Skeletal muscle satellite cell (primary cell): Measurements from ENCODE around the gene CST2.
"Not testable (repeated sequence)": the region's sequence is repeated elsewhere in the genome, so short reads cannot be mapped to it uniquely, and the experiment has no call there.

Experiments used
- H3K27me3 ChIP-seq: 2 replicates; pipeline ENCODE4 v1.7.0; 2013; ENCODE audit warnings: low read length; ENCODE audit not compliant: control insufficient read depth, insufficient read depth
- H3K36me3 ChIP-seq: 2 replicates; pipeline ENCODE4 v1.7.0; 2013; ENCODE audit warnings: mild to moderate bottlenecking, control low read depth, low read length; ENCODE audit not compliant: insufficient read depth
- H3K4me1 ChIP-seq: 2 replicates; pipeline ENCODE4 v1.7.0; 2013; ENCODE audit warnings: low read length; ENCODE audit not compliant: control insufficient read depth, insufficient read depth
- H3K4me2 ChIP-seq: 2 replicates; pipeline ENCODE4 v1.7.0; 2013; ENCODE audit warnings: mild to moderate bottlenecking, low read length
- H3K4me3 ChIP-seq: 2 replicates; pipeline ENCODE4 v1.7.0; 2013; ENCODE audit warnings: low read length
- H3K9ac ChIP-seq: 2 replicates; pipeline ENCODE4 v1.7.0; 2013; ENCODE audit warnings: mild to moderate bottlenecking, low read depth, low read length, moderate library complexity
- H3K9me3 ChIP-seq: replicated peaks from 2 replicates; pipeline ENCODE4 v1.7.0; 2013; ENCODE audit warnings: mild to moderate bottlenecking, control low read depth, low read length

CST2 gene

DNA sequence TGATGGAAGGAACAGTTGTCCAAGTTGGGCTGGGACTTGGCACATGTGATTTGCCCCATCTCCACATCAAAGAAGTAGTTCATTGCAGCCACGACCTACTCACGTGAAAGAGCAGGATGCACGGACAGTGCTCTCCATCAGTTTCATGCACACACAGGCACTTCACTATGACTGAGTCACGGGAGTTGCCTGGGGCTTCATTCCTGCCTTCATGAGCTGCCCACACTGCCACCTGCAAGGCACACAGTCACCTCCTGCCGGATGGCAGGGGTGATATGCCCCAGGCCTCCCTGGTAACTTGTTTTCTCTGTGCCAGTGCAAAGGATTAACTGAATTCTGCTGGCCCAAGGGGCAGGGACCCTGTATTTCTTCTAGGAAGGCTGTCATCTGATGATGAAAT is 30.2 kb upstream of the CST2 start:
- Histone ChIP-seq H3K9me3 (no peaks in the 10 kb centered on the region), H3K4me3 (no peak overlapping the region), H3K36me3 (no peaks in the 10 kb centered on the region), H3K4me2 (no peak overlapping the region), H3K4me1 (no peaks in the 10 kb centered on the region), H3K27me3 (no peaks in the 10 kb centered on the region), H3K9ac (no peak overlapping the region)

DNA sequence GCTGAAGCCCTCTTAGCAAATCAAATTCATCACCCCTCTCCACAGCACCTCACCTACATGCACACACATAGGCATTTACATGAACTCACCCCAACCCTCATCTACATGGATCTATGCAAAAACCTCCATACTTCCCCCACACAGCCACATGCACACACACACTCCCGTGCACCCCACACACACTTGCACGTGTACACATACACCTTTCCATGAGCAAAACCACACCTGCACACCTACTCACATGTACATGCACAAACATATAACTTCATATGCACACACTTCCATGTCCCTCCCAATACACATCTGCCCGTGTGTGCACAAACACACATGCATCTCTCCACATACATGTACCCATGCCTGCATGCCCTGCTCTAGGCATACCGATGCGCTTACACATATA is 29.7 kb upstream of the CST2 start:
- Histone ChIP-seq H3K4me3 (no peak overlapping the region), H3K9me3 (no peaks in the 10 kb centered on the region), H3K9ac (no peak overlapping the region), H3K4me2 (no peak overlapping the region), H3K4me1 (no peaks in the 10 kb centered on the region), H3K27me3 (no peaks in the 10 kb centered on the region), H3K36me3 (no peaks in the 10 kb centered on the region)

DNA sequence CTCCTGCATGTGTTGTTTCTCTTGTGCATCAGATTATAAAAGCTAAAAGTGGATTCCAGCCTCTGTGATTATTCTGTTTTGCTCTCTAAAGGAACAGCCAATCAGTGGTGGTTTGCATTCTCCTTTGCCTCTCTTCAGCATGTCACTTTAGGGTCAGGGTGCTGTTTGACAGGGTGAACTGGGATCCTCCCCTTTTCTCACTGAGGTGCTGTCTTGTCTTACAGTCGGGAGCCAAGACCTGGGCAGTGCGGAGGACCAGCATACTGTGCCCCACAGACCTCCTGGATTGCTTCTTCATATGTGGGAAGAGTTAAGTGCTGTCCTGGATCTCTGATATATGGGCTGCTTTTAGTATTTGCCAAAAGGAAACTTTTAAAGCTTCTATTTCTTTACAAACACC is 15.2 kb upstream of the CST2 start:
- Histone ChIP-seq H3K4me3 (no peak overlapping the region), H3K9ac (no peak overlapping the region), H3K4me2 (no peak overlapping the region), H3K36me3 (no peaks in the 10 kb centered on the region), H3K4me1 (no peaks in the 10 kb centered on the region), H3K27me3 (no peaks in the 10 kb centered on the region), H3K9me3 (no peaks in the 10 kb centered on the region)

DNA sequence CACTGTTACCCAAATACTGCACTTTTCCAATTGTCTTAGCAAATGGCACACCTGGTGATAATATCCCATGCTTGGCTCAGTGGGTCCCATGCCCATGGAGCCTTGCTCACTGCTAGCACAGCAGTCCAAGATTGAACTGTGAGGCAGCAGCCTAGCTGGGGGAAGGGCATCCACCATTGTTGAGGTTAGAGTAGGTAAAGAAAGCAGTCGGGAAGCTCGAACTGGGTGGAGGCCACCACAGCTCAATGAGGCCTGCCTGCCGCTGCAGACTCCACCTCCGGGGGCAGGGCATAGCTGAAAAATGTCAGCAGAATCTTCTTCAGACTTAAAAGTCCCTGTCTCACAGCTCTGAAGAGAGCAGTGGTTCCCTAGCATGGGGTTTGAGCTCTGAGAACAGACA is 9.2 kb upstream of the CST2 start:
- H3K4me2 ChIP-seq, result no peak overlapping the region
- no peaks in the 10 kb centered on the region for H3K36me3 ChIP-seq
- H3K9me3 ChIP-seq, result no peaks in the 10 kb centered on the region
- H3K4me3 ChIP-seq, result no peak overlapping the region
- H3K4me1 ChIP-seq, result no peaks in the 10 kb centered on the region
- H3K27me3 ChIP-seq, result no peaks in the 10 kb centered on the region
- no peak overlapping the region for H3K9ac ChIP-seq

DNA sequence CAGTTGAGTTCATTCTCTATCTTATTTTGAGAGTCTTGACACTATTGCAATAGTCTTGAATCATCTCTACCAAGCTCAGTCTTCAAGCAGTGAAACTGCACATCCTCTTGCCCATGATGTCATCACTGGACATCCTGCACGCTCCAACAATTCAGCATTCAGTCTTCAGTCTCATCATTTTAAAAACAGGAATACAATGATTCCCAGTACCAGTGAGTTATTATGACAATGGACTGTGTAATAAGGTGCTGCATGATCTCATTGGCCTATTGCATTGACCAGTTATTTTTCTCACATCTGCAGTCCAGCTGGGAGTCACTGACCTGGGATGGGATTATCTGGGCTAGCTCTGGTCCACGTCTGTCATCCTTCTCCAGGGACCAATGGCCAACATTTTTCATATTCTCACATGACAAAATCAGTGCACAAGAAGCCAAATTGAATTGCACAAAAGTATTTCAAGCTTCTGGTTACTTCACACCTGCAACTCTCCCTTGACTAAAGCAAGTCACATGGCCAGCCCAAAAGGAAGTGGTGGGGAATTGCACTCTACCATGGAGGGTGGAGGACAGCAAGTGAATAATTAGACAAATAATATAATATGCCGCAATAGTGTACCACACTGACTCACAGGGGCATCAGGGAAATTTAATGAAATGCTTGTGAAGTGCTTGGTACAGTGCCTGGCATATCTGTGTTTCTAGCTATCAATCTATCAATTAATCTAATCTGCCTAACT is 6.4 kb upstream of the CST2 start:
- no peak overlapping the region for H3K9ac ChIP-seq
- H3K9me3 ChIP-seq, result no peaks in the 10 kb centered on the region
- H3K36me3 ChIP-seq, result no peaks in the 10 kb centered on the region
- no peaks in the 10 kb centered on the region for H3K4me1 ChIP-seq
- no peaks in the 10 kb centered on the region for H3K27me3 ChIP-seq
- no peak overlapping the region for H3K4me3 ChIP-seq
- no peak overlapping the region for H3K4me2 ChIP-seq

DNA sequence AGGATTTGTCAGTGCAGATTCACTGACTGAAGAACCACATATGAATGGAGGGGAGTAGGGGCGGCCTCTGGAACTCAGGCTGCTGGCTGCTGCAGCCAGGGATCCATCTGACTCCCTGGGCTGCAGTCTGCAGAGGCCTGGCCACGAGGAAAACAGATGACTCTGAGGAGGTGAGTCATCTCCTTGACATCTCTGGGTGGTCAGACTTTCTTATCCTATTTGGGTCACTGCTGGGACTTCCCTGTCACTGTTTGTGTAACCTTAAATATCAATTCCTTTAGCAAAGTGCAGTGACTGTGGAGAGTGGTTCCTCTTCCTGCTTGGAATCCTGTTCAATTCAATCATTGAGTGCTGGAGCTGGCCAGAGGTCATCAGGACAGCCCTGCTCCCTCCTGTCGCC is 5.4 kb upstream of the CST2 start:
- H3K36me3 ChIP-seq, H3K9me3 ChIP-seq, H3K9ac ChIP-seq, H3K27me3 ChIP-seq, H3K4me1 ChIP-seq, H3K4me2 ChIP-seq, H3K4me3 ChIP-seq: not testable (repeated sequence)

DNA sequence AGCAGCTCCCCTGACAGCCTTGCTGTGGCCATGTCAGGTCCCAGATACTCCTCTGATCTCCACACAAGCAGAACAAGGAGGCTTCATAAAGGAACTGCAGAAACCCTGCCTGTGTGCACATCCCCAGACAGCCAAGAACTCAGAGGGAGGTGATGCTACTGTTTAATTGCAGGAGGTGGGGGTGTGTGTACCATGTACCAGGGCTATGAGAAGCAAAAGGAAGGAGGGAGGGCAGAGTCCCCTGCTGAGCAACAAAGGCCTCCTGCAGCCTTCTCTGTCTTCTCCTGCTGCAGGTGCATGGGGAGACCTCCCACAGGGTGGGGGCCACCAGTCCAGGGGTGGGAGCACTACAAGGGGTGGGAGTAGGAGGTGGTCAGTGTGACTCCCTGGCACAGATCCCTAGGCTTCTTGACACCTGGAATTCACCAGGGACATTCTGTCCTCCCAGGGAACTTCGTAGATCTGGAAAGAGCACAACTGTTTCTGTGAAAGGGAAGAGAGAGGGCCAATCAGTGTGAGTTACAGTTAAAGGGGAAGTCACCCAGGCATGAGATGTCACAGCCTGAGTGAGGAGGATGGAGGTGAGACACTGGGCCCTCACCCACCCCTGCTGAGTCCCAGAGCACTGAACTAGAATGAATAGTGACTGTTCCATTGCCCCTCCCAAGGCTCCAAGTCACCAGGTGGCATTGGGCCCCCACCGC is 2.8 kb downstream of the CST2 start:
- Histone ChIP-seq H3K36me3 (no peaks in the 10 kb centered on the region), H3K9me3 (no peaks in the 10 kb centered on the region), H3K4me1 (no peaks in the 10 kb centered on the region), H3K4me3 (no peak overlapping the region), H3K27me3 (no peaks in the 10 kb centered on the region), H3K4me2 (no peak overlapping the region), H3K9ac (no peak overlapping the region)

DNA sequence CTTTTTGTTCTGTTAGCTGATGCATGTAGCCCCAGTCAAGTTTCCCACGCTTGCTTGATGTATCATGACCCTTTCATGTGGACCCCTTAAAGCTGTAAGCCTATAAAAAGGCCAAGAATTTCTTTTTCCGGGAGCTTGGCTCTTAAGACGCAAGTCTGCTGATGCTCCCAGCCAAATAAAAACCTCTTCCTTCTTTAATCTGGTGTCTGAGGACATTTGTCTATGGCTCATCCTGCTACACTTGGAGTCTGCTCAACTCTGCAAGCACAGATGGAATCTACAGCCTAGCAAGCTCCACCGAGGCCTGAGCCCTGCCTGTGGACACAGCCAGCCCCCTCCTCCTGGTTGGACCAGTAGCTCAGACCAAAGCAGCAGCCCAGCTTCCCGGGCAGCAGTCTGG is 3.4 kb downstream of the CST2 start:
- no peaks in the 10 kb centered on the region for H3K36me3 ChIP-seq
- H3K4me2 ChIP-seq, result no peak overlapping the region
- no peaks in the 10 kb centered on the region for H3K9me3 ChIP-seq
- H3K27me3 ChIP-seq, result no peaks in the 10 kb centered on the region
- H3K4me3 ChIP-seq, result no peak overlapping the region
- H3K9ac ChIP-seq, result no peak overlapping the region
- H3K4me1 ChIP-seq, result no peaks in the 10 kb centered on the region

DNA sequence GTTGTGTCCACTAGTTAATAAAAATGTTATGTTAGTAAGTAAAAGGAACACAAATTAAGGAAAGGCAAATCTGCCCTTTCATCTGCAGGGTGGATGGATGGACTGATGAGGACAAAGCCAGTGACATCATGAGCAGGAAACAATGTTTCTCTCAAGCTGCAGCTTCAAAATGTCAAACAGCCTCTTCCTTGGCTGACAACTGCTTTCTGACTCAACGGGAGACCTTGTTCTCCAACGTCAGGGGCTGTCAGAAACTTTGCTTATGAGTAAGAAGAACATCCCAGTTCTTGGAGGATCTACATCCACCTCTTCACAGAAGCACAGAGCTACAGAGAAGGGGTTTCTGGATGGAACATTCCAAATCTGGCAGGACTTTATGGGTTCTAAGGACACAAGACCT is 6.0 kb downstream of the CST2 start:
- Histone ChIP-seq H3K9me3 (no peaks in the 10 kb centered on the region), H3K36me3 (no peaks in the 10 kb centered on the region), H3K4me3 (no peak overlapping the region), H3K9ac (no peak overlapping the region), H3K27me3 (no peaks in the 10 kb centered on the region), H3K4me1 (no peaks in the 10 kb centered on the region), H3K4me2 (no peak overlapping the region)

DNA sequence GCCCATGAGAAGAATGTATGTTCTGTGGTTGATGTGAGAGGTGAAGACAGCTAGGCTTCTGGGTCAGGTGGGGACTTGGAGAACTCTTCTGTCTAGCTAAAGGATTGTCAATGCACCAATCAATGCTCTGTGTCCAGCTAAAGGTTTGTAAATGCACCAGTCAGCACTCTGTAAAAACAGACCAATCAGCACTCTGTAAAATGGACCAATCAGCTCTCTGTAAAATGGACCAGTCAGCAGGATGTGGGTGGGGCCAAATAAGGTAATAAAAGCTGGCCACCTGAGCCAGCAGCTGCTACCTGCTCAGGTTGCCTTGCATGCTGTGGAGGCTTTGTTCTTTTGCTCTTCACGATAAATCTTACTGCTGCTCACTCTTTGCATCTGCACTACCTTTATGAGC is 15.0 kb downstream of the CST2 start:
- not testable (repeated sequence) for H3K27me3 ChIP-seq, H3K4me1 ChIP-seq, H3K36me3 ChIP-seq, H3K4me3 ChIP-seq, H3K9me3 ChIP-seq, H3K9ac ChIP-seq, H3K4me2 ChIP-seq

DNA sequence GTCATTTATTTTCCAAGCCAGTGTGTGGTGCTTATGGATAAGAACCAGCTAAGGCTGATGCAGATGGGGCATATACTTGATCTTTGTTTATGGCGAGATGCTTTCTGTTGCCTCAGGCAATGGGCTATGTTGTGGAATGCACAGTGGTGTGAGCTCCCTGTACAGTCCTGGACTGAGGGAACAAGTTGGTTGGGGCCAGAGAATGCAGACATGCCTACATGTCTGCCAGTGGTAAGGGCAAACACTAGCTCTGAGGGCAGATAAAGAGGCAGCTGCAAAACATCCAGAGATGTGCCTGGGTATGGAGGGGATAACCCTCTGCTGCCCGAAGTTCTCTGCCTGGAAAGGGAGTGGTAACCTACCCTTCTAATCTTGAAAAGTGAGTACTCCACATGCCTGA is 16.2 kb downstream of the CST2 start:
- not testable (repeated sequence) for H3K4me2 ChIP-seq, H3K4me3 ChIP-seq, H3K27me3 ChIP-seq, H3K4me1 ChIP-seq, H3K9ac ChIP-seq, H3K36me3 ChIP-seq, H3K9me3 ChIP-seq

DNA sequence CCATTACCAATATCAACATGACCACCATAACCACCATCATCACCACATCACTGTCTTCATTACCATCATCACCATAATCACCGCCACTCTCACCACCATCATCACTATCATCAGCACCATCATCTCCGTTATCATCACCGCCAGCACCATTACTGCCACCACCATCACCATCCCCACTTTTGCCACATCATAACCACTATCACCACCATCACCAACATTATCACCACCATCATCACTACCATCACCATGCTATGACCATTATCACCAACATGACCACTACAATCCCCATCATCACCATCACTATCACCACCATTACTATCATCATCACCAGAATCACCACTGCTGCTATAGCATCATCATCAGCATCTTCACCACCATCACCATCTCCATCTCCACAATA is 25.7 kb downstream of the CST2 start:
- Histone ChIP-seq H3K36me3 (no peaks in the 10 kb centered on the region), H3K27me3 (no peaks in the 10 kb centered on the region), H3K4me2 (no peak overlapping the region), H3K9ac (no peak overlapping the region), H3K4me1 (no peaks in the 10 kb centered on the region), H3K9me3 (no peaks in the 10 kb centered on the region), H3K4me3 (no peak overlapping the region)
